Effector memory CD8-positive, alpha-beta T cell (primary cell): ENCODE measurements around the gene ANO6.
"Not testable (repeated sequence)": the region's sequence is repeated elsewhere in the genome, so short reads cannot be mapped to it uniquely, and the experiment has no call there.

Experiments used
- ATAC-seq: fragments of 150-1000 bp; cut with Tn5 transposase; replicated peaks from 2 replicates; pipeline ENCODE4 v1.10.0; 2021; ENCODE audit warnings: mild to moderate bottlenecking, moderate library complexity
- DNase-seq, 3 experiments: peaks; one replicate each; pipeline ENCODE4 v3.0.0; 2021
- H3K27ac Mint-ChIP-seq, 2 donors: one replicate each; pipeline ENCODE4 v1.8.0; 2022; ENCODE audit warnings: mild to moderate bottlenecking in 2 of 2, mixed read lengths in 2 of 2, moderate library complexity in 2 of 2
- H3K27me3 Mint-ChIP-seq, 2 donors: one replicate each; pipeline ENCODE4 v1.8.0; 2022; ENCODE audit warnings: mixed read lengths in 2 of 2
- H3K36me3 Mint-ChIP-seq: one replicate; pipeline ENCODE4 v1.8.0; 2022; ENCODE audit warnings: mild to moderate bottlenecking, moderate library complexity, mixed read lengths; ENCODE audit not compliant: insufficient read depth
- H3K4me1 Mint-ChIP-seq, 2 donors: one replicate each; pipeline ENCODE4 v1.8.0; 2022; ENCODE audit warnings: low read depth in 2 of 2, mixed read lengths in 2 of 2
- H3K4me3 Mint-ChIP-seq, 2 donors: one replicate each; pipeline ENCODE4 v1.8.0; 2022; ENCODE audit warnings: mild to moderate bottlenecking in 2 of 2, mixed read lengths in 2 of 2, moderate library complexity in 2 of 2
- H3K9me3 Mint-ChIP-seq, 2 donors: one replicate each; pipeline ENCODE4 v1.8.0; 2022; ENCODE audit warnings: mixed read lengths in 2 of 2
- total RNA-seq, 9 experiments: gene quantifications; one replicate each; lab custom pipeline; 2026; lab: John Stamatoyannopoulos, UW

Gene ANO6
- 67.2 to 106 (median 81.5) reads per million in 9 experiments for total RNA-seq

- Mint-ChIP-seq H3K36me3 (no peaks in the 10 kb centered on the region), H3K9me3 (no peaks in the 10 kb centered on the region), H3K4me3 (peak within 1 kb of the TSS; percentile 91 to 92), H3K4me1 (peaks cover 20 to 36% of the 10 kb centered on the region in 2 donors), H3K27ac (peak within 1 kb of the TSS; percentile 72 to 86), H3K27me3 (no peaks in the 10 kb centered on the region)
- ATAC-seq, result peak; percentile 71
- DNase-seq, result peak; percentile 53 to 55 (median 54)
Observed at GRCh38 chr12:45215419-45216229, at the start of gene ANO6. Gene ANO6, plus strand, starts transcription at chr12:45216095. Its CDS starts 227 bp downstream, at chr12:45216322.

GRCh38 chr12:45168976-45169375, 46.9 kb upstream of the ANO6 start:
- H3K27ac Mint-ChIP-seq, result no peak overlapping the region
- H3K36me3 Mint-ChIP-seq, result peaks cover 2% of the 10 kb centered on the region
- DNase-seq (no peak), ATAC-seq (no peak)
- peaks cover 9 to 14% of the 10 kb centered on the region in 2 donors for H3K27me3 Mint-ChIP-seq
- H3K9me3 Mint-ChIP-seq, result no peaks in the 10 kb centered on the region
- peaks cover 0 to 3% of the 10 kb centered on the region in 2 donors for H3K4me1 Mint-ChIP-seq
- H3K4me3 Mint-ChIP-seq, result no peak overlapping the region

- Mint-ChIP-seq H3K27me3 (peaks cover 5 to 6% of the 10 kb centered on the region in 2 donors), H3K4me1 (peaks cover 0 to 3% of the 10 kb centered on the region in 2 donors)
- peak; percentile 51 for ATAC-seq
Observed at GRCh38 chr12:45170456-45171042, 45.3 kb upstream of the ANO6 start.

GRCh38 chr12:45173293-45173692, 42.6 kb upstream of the ANO6 start:
- ATAC-seq, H3K4me1 Mint-ChIP-seq, H3K4me3 Mint-ChIP-seq, H3K27ac Mint-ChIP-seq, H3K36me3 Mint-ChIP-seq, DNase-seq, H3K27me3 Mint-ChIP-seq: not testable (repeated sequence)
- H3K9me3 Mint-ChIP-seq, result peaks cover 7 to 16% of the 10 kb centered on the region in 2 donors

More at GRCh38 chr12:45170456-45171042, 45.3 kb upstream of the ANO6 start:
- Mint-ChIP-seq H3K27ac (no peak overlapping the region), H3K36me3 (peaks cover 7% of the 10 kb centered on the region), H3K9me3 (no peaks in the 10 kb centered on the region), H3K4me3 (no peak overlapping the region)
- DNase-seq, result peak; percentile 66 to 73 (median 67)

- H3K36me3 Mint-ChIP-seq, result peaks cover 7% of the 10 kb centered on the region
- H3K27me3 Mint-ChIP-seq, result no peaks in the 10 kb centered on the region
Observed at GRCh38 chr12:45174595-45174994, 41.3 kb upstream of the ANO6 start.

GRCh38 chr12:45178771-45179170, 37.1 kb upstream of the ANO6 start:
- no peak for ATAC-seq
- Mint-ChIP-seq H3K27me3 (no peaks in the 10 kb centered on the region), H3K27ac (no peak overlapping the region), H3K4me3 (no peak overlapping the region), H3K9me3 (peaks cover 10 to 22% of the 10 kb centered on the region in 2 donors), H3K4me1 (no peaks in the 10 kb centered on the region), H3K36me3 (peaks cover 7% of the 10 kb centered on the region)
- no peak for DNase-seq

More at GRCh38 chr12:45174595-45174994, 41.3 kb upstream of the ANO6 start:
- peaks cover 0 to 3% of the 10 kb centered on the region in 2 donors for H3K4me1 Mint-ChIP-seq
- H3K9me3 Mint-ChIP-seq, result peaks cover 10 to 22% of the 10 kb centered on the region in 2 donors
- H3K4me3 Mint-ChIP-seq, result no peak overlapping the region
- DNase-seq, result no peak
- no peak for ATAC-seq
- no peak overlapping the region for H3K27ac Mint-ChIP-seq

GRCh38 chr12:45182511-45182910, 33.4 kb upstream of the ANO6 start:
- Mint-ChIP-seq H3K36me3 (no peaks in the 10 kb centered on the region), H3K4me1 (no peaks in the 10 kb centered on the region), H3K9me3 (peaks cover 7 to 14% of the 10 kb centered on the region in 2 donors), H3K4me3 (no peak overlapping the region), H3K27ac (no peak overlapping the region), H3K27me3 (no peaks in the 10 kb centered on the region)
- DNase-seq (no peak), ATAC-seq (no peak)

GRCh38 chr12:45183246-45183645, 32.6 kb upstream of the ANO6 start:
- Mint-ChIP-seq H3K4me3 (no peak overlapping the region), H3K9me3 (peaks cover 3 to 6% of the 10 kb centered on the region in 2 donors), H3K36me3 (no peaks in the 10 kb centered on the region), H3K4me1 (no peaks in the 10 kb centered on the region), H3K27me3 (no peaks in the 10 kb centered on the region), H3K27ac (no peak overlapping the region)
- no peak for ATAC-seq
- no peak for DNase-seq

GRCh38 chr12:45184147-45184963, 31.5 kb upstream of the ANO6 start:
- no peaks in the 10 kb centered on the region for H3K4me1 Mint-ChIP-seq
- no peaks in the 10 kb centered on the region for H3K36me3 Mint-ChIP-seq
- H3K9me3 Mint-ChIP-seq, result no peaks in the 10 kb centered on the region
- H3K27ac Mint-ChIP-seq, result no peak overlapping the region
- DNase-seq (no peak), ATAC-seq (no peak)
- no peak overlapping the region for H3K4me3 Mint-ChIP-seq
- no peaks in the 10 kb centered on the region for H3K27me3 Mint-ChIP-seq

GRCh38 chr12:45186762-45187161, 29.1 kb upstream of the ANO6 start:
- Mint-ChIP-seq H3K27me3 (no peaks in the 10 kb centered on the region), H3K4me3 (no peak overlapping the region), H3K36me3 (no peaks in the 10 kb centered on the region), H3K27ac (no peak overlapping the region), H3K4me1 (no peaks in the 10 kb centered on the region), H3K9me3 (no peaks in the 10 kb centered on the region)
- DNase-seq, result no peak
- no peak for ATAC-seq

- ATAC-seq, result no peak
- no peak overlapping the region for H3K4me3 Mint-ChIP-seq
- DNase-seq, result no peak
- H3K4me1 Mint-ChIP-seq, result peaks cover 1 to 4% of the 10 kb centered on the region in 2 donors
- H3K36me3 Mint-ChIP-seq, result no peaks in the 10 kb centered on the region
- H3K27ac Mint-ChIP-seq, result no peak overlapping the region
- no peaks in the 10 kb centered on the region for H3K9me3 Mint-ChIP-seq
- H3K27me3 Mint-ChIP-seq, result no peaks in the 10 kb centered on the region
Observed at GRCh38 chr12:45189766-45190403, 26.0 kb upstream of the ANO6 start.

- no peak for DNase-seq
- no peak overlapping the region for H3K27ac Mint-ChIP-seq
- no peak for ATAC-seq
- H3K36me3 Mint-ChIP-seq, result no peaks in the 10 kb centered on the region
- H3K4me1 Mint-ChIP-seq, result peaks cover 1 to 4% of the 10 kb centered on the region in 2 donors
- H3K9me3 Mint-ChIP-seq, result no peaks in the 10 kb centered on the region
- H3K27me3 Mint-ChIP-seq, result no peaks in the 10 kb centered on the region
- no peak overlapping the region for H3K4me3 Mint-ChIP-seq
Observed at GRCh38 chr12:45191239-45191638, 24.7 kb upstream of the ANO6 start.

GRCh38 chr12:45192707-45193106, 23.2 kb upstream of the ANO6 start:
- Mint-ChIP-seq H3K9me3 (no peaks in the 10 kb centered on the region), H3K27me3 (no peaks in the 10 kb centered on the region), H3K27ac (no peak overlapping the region), H3K36me3 (no peaks in the 10 kb centered on the region), H3K4me1 (peaks cover 1 to 4% of the 10 kb centered on the region in 2 donors), H3K4me3 (no peak overlapping the region)
- DNase-seq (no peak), ATAC-seq (no peak)
